ENCODE data around the gene MR1. TPM values are rescaled to one million over a fixed set of nuclear protein-coding genes. Genes with fewer than 3 reads are reported as not detected.

MR1 gene
- total and polyA plus RNA-seq, 9 of the 15 experiments (the other 6 are each of a cell fraction or from before 2014, with no cell fraction given) = 9.7 to 21.7 (median 15.6) TPM

DNA sequence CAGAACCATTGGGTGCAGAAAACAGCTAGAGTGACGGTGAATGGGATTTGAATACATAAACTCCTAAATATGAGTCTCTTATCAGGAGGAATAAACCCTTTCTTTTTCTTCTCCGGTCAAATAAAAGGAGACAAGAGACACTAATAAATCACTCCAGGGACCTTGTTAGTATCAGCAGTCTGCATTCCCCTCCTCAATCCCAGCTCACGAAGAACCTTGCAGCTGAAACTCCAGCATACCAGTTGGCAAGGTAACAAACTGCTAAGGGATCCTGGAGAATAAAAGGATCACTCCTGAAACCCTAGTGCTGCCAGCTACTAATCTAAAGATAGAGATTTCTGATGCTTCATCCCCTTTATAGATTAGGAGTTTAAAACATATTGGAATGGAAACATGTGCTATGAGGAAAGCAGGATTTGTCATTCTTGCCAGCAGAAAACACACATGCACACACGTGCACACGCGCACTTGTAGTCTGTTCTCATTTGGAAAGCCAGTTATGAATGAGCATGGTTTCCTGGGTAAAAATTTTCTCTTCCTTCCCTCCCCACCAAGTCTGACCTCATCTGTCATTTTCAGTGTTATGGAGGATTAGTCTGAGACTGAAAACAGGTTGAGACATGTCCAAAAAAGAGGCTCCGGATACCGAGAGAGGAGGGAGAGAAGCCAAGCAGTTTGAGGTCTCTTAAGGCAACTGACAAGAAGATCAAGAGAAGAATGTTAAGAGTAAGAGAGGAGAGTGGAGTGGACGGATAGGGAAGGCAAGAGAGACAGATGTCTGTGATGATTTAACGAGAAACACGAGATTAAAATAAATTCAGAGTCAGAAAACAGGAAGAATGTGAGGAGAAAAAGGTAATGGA, 65.6 kb downstream of the MR1 start (continued):
- TF ChIP-seq SREBF2 (CRISPR knock-in tag; IDR thresholded peaks at IDR 0.05) (no peak), FOXK1 (CRISPR knock-in tag; IDR thresholded peaks at IDR 0.05; ENCODE audit: borderline replicate concordance) (no peak), ZNF239 (CRISPR knock-in tag; IDR thresholded peaks at IDR 0.05) (no peak), ZNF444 (CRISPR knock-in tag; IDR thresholded peaks at IDR 0.05) (no peak), SLC30A9 (CRISPR knock-in tag; IDR thresholded peaks at IDR 0.05) (no peak), TAL1 (IDR thresholded peaks at IDR 0.05) (peak; percentile 29; the same call in 1 of the 2 replicates), NCOA1 (IDR thresholded peaks at IDR 0.05; ENCODE audit: low read depth) (peak; percentile 45; the same call in 1 of the 2 replicates), PURB (CRISPR knock-in tag; IDR thresholded peaks at IDR 0.05; ENCODE audit: low read depth) (no peak), SRSF3 (IDR thresholded peaks at IDR 0.05; ENCODE audit: insufficient read depth, low read length) (no peak), MCM3 (IDR thresholded peaks at IDR 0.05) (no peak), HMG20A (CRISPR knock-in tag; conservative IDR thresholded peaks at IDR 0.05) (no peak), BMI1 (IDR thresholded peaks at IDR 0.05; ENCODE audit: low read length) (no peak), CBFA2T2 (conservative IDR thresholded peaks at IDR 0.05) (no peak), HNRNPLL (IDR thresholded peaks at IDR 0.05; ENCODE audit: low read depth, low read length, poor library complexity, severe bottlenecking) (no peak), ETV6 (IDR thresholded peaks at IDR 0.05; ENCODE audit: borderline replicate concordance in 1 of 2, low read depth in 2 of 2, low read length in 1 of 2) (no peak), ETV6 (CRISPR knock-in tag; IDR thresholded peaks at IDR 0.05; ENCODE audit: borderline replicate concordance) (no peak), PML (IDR thresholded peaks at IDR 0.05; ENCODE audit: low read length) (no peak), FIP1L1 (IDR thresholded peaks at IDR 0.05; ENCODE audit: low read depth, low read length, poor library complexity, severe bottlenecking) (no peak)
- TF ChIP-seq, protein P1, sequence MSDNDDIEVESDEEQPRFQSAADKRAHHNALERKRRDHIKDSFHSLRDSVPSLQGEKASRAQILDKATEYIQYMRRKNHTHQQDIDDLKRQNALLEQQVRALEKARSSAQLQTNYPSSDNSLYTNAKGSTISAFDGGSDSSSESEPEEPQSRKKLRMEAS (CRISPR knock-in tag; IDR thresholded peaks at IDR 0.05) = 0 out of 2 replicates have a peak, but pooled peaks have one; percentile 20
- TF ChIP-seq, protein P2, sequence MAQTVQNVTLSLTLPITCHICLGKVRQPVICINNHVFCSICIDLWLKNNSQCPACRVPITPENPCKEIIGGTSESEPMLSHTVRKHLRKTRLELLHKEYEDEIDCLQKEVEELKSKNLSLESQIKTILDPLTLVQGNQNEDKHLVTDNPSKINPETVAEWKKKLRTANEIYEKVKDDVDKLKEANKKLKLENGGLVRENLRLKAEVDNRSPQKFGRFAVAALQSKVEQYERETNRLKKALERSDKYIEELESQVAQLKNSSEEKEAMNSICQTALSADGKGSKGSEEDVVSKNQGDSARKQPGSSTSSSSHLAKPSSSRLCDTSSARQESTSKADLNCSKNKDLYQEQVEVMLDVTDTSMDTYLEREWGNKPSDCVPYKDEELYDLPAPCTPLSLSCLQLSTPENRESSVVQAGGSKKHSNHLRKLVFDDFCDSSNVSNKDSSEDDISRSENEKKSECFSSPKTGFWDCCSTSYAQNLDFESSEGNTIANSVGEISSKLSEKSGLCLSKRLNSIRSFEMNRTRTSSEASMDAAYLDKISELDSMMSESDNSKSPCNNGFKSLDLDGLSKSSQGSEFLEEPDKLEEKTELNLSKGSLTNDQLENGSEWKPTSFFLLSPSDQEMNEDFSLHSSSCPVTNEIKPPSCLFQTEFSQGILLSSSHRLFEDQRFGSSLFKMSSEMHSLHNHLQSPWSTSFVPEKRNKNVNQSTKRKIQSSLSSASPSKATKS (CRISPR knock-in tag; IDR thresholded peaks at IDR 0.05) = no peak
- TF ChIP-seq, protein P3, sequence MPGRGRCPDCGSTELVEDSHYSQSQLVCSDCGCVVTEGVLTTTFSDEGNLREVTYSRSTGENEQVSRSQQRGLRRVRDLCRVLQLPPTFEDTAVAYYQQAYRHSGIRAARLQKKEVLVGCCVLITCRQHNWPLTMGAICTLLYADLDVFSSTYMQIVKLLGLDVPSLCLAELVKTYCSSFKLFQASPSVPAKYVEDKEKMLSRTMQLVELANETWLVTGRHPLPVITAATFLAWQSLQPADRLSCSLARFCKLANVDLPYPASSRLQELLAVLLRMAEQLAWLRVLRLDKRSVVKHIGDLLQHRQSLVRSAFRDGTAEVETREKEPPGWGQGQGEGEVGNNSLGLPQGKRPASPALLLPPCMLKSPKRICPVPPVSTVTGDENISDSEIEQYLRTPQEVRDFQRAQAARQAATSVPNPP (IDR thresholded peaks at IDR 0.05; ENCODE audit: borderline replicate concordance, insufficient read depth, insufficient read length) = no peak
- TF ChIP-seq, protein P4, sequence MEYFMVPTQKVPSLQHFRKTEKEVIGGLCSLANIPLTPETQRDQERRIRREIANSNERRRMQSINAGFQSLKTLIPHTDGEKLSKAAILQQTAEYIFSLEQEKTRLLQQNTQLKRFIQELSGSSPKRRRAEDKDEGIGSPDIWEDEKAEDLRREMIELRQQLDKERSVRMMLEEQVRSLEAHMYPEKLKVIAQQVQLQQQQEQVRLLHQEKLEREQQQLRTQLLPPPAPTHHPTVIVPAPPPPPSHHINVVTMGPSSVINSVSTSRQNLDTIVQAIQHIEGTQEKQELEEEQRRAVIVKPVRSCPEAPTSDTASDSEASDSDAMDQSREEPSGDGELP (CRISPR knock-in tag; IDR thresholded peaks at IDR 0.05; ENCODE audit: borderline replicate concordance) = no peak
